HG02759 (cell line): ENCODE results near the gene NPS.

ENCODE experiments used
- ATAC-seq: cut with Tn5 transposase; IDR thresholded peaks from one replicate; pipeline ENCODE4 v1.9.1; 2021; ENCODE audit warnings: mild to moderate bottlenecking, moderate library complexity; ENCODE audit not compliant: unreplicated experiment

The NPS gene

DNA sequence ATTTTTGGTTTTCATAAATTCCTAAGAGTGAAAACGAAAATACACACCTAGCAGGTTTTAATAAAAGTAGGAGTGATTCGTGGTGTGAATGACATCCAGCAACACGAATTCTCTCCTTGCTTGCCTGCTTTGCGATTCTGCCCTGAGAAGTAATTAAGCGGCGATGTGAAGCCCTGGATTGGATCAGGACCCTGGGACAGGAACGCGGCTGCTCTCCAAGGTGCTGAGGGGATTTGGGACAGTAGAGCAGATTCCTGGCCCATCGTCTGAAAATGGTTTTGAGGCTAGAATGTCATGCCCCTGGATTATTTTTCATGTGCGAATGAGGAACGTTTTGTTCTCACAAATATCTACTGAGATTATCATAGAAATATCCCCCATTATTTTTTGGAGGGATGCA is 7.8 kb downstream of the NPS start:
- ATAC-seq: no peak

GRCh38 chr10:127561647-127562046 is 12.5 kb downstream of the NPS start:
- no peak for ATAC-seq

DNA sequence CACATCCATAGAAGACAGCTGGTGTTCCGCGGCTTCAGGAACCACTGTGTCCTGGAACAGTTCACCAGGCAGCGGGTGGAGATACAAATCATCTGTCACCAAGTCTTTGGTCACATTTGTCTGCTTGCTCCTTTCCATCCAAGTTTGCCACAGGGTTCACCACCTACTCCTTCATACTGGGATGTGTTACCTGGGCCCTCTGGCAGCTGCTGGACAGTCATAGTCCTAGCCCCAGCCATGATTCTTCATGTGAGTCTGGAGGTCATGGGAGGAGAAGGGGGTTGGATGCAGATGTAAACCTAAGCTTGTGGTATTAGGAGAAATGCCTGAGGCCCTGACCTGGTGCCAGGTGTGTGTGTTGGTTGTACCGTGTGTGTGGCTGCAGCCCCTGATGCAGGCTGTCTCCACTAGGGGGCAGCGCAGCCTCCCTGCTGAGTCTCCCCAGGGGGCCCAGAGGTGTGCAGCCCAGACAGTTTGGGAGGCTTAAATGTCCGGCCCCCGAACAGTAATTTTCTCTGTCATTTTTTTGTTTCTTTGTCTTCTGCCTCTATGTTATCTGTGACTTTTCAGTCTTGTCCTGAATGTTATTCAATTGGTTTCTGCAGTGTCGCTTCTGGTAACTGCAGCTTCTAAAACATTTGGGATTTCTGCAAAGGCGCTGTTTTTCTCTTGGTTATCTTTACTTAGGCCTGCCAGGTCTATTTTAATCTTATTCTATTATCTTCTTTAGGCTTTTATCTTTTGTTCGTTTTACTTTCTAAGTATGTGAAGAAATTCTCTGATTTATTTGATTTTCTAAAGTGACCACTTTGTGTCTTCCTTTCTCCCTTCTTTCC is 14.8 kb downstream of the NPS start:
- no peak for ATAC-seq

DNA sequence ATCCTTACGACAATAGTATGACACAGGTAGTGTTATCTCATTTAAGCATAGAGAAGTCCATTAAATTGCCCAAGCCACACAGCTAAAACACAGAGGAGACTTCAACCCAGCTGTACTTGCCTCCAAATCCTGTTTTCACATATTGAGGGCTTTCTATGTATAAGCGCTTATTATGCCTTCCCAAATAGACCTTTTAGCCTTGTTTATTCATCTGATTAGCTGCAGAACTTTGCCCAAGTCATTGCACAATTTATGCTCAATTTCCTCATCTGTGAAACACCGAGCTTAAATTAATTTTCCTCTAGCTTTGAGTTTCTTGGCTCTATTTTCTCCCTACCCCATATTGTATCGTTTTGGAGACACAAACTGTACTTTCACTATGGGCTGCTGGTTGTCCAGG is 15.5 kb downstream of the NPS start:
- no peak for ATAC-seq

GRCh38 chr10:127565583-127565982 is 16.5 kb downstream of the NPS start:
- no peak for ATAC-seq

GRCh38 chr10:127569210-127569609 is 20.1 kb downstream of the NPS start:
- no peak for ATAC-seq

DNA sequence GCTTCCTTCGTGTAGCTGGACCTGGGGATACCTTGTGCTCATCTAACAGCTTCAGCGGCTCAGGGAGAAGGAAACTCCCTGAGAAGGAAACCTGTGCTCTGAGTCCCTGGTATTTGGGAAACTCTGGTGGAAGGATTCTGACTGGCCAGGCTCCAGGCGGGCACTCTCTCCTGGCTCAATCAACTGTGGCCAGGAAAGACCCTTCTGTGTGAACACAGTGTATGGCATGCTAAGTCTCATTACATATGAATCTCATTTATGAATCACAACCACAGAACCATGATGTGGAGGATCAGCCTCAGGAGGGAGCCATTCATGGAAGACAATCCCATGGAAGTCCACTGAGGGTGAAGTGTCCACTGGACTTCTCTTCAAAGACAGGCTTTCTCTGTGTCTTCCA is 20.9 kb downstream of the NPS start:
- ATAC-seq: no peak

DNA sequence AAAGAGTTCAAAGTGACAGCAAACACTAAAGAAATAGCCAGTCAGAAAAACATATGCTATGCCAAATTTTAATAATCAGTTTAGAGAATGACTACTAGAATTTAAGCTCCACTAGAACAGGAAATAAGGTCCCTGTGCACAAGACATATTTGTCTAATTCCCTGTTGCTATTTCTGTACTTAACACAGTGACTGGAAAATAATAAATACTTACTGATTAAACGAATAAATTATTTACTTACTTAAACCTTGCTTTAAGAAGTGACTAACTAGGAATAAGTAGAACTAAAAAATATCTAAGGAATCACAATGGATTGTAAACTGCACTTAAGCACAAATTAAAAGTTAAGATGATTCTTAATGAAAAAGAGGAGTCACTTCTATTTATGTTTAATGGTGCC is 22.3 kb downstream of the NPS start:
- no peak for ATAC-seq

GRCh38 chr10:127576051-127576450 is 26.9 kb downstream of the NPS start:
- no peak for ATAC-seq

GRCh38 chr10:127576740-127577161 is 27.6 kb downstream of the NPS start:
- ATAC-seq: no peak

GRCh38 chr10:127577376-127578258 is 28.5 kb downstream of the NPS start:
- ATAC-seq: no peak

- no peak for ATAC-seq
These were observed 29.3 kb downstream of the NPS start for GRCh38 chr10:127578259-127578960.

GRCh38 chr10:127578961-127579305 is 29.8 kb downstream of the NPS start:
- ATAC-seq: no peak

DNA sequence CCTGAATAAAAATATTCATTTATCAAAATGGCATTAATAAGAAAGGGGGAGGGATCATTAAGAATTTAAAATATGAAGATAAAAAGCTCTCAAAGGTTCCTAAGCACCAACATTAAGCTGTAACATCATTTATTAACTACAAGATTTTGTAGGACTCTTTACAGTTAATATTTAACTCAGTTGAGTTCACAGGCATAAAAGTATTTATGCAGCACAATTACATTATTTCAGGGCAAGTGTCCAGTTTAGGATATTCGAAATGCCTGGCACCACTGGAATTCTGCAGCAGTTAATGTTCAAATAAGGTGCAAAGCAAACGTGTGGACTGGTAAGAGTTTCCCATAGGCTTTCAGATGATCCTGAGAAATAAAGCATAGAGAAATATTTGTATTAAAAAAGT is 30.5 kb downstream of the NPS start:
- no peak for ATAC-seq

GRCh38 chr10:127580822-127581221 is 31.7 kb downstream of the NPS start:
- no peak for ATAC-seq

GRCh38 chr10:127585519-127586023 is 36.5 kb downstream of the NPS start:
- no peak for ATAC-seq

DNA sequence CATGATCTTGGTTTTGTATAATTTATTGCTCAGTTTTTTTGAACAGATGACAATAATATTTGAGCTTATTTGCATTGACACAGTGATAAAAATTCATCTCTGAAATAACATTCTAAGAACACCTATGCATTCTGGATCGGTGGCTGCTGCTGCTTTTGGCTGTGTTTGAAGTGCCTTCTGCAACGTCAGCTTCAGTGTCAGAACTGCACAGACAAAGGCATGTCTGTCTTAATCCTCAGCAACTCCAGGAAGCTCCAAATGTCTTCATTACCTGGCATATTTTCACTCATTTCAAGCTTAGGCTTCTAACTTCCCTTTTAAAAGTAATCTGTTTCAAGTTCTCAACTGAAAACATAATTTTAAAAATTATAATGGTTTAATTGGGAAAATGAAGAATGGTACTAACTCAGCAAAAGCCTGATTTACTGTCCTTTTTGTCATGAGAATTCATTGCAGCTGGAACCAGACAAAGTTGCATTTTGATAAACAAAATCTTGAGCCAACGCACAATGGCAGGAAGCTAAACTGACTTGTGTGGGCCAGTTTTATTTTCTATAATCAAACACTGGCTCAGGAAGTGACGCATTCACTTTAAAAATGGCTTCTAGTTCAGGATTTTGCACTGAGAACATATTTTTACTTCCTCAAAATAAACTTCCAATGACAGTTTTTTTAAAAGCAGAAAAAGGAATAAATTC is 38.7 kb downstream of the NPS start:
- ATAC-seq: no peak

DNA sequence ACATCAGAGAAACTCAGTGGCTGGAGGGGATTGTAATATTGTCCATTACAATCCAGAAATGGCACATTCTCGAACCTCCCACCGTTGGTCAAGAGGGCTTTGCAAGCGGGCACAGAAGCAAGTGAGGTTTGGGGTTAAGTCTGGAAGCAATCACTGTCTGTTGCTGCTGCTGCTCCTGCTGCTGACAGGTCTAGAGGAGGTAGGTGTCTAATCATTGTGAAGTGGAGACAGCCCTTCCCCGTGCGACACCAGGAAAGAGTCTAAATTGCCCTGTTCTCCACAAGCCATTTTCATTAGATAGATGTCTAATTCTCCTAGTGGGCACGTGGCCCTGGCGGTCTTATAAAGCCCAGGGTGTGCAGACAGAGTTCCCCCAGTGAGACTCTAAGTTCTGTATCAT is 43.5 kb downstream of the NPS start:
- no peak for ATAC-seq

GRCh38 chr10:127600479-127600878 is 51.4 kb downstream of the NPS start:
- ATAC-seq: no peak
